Thymus (tissue), 11 donors: ENCODE data around the gene NUDT3. TPM values are rescaled to one million over a fixed set of nuclear protein-coding genes. Genes with fewer than 3 reads are reported as not detected.
"Not testable (repeated sequence)": the region's sequence is repeated elsewhere in the genome, so short reads cannot be mapped to it uniquely, and the experiment has no call there.

ENCODE experiments used
- DNase-seq, 9 donors: peaks; one replicate each; pipeline ENCODE4 v3.0.0-alpha.2; 2013; ENCODE audit warnings: low spot score in 9 of 9, low read depth in 6 of 9, missing footprints in 1 of 9
- H3K27ac ChIP-seq, 2 donors: one replicate each; pipeline ENCODE4 v1.5.1; 2013; ENCODE audit warnings: control low read depth in 1 of 2, low read depth in 1 of 2, low read length in 1 of 2, mild to moderate bottlenecking in 1 of 2, moderate library complexity in 1 of 2
- H3K27me3 ChIP-seq, 2 donors: one replicate each; pipeline ENCODE4 v1.5.1; 2013; ENCODE audit warnings: low read length in 1 of 2; ENCODE audit not compliant: control insufficient read depth in 2 of 2, insufficient read depth in 1 of 2
- H3K36me3 ChIP-seq, 2 donors: one replicate each; pipeline ENCODE4 v1.5.1; 2013; ENCODE audit warnings: low read length in 1 of 2, mild to moderate bottlenecking in 1 of 2, moderate library complexity in 1 of 2; ENCODE audit not compliant: control insufficient read depth in 2 of 2, insufficient read depth in 2 of 2
- H3K4me1 ChIP-seq, 2 donors: one replicate each; pipeline ENCODE4 v1.5.1; 2013; ENCODE audit warnings: low read length in 2 of 2; ENCODE audit not compliant: control insufficient read depth in 2 of 2, insufficient read depth in 2 of 2
- H3K4me3 ChIP-seq, 2 donors: one replicate each; pipeline ENCODE4 v1.5.1; 2013; ENCODE audit warnings: low read length in 2 of 2, control low read depth in 1 of 2, mild to moderate bottlenecking in 1 of 2
- H3K9me3 ChIP-seq, 2 donors: one replicate each; pipeline ENCODE4 v1.5.1; 2013; ENCODE audit warnings: low read length in 1 of 2, mild to moderate bottlenecking in 1 of 2; ENCODE audit not compliant: control insufficient read depth in 2 of 2, insufficient read depth in 1 of 2
- WGBS: extraction: QIAGEN DNeasy Blood & Tissue Kit; methylation state at CpG from one replicate; pipeline ENCODE4 v1.1.7; 2013; 5-methylcytosine and 5-hydroxymethylcytosine counted together
- polyA plus RNA-seq: library from polyadenylated mRNA; stranded (reverse); fragments of 200-250 nt; gene quantifications from one replicate; pipeline ENCODE4 v1.2.3, GENCODE V29; 2013
- total RNA-seq: library from RNA; stranded (reverse); fragments of 120-200 nt; gene quantifications from one replicate; pipeline ENCODE4 v1.2.4, GENCODE V29; 2013
- donor health status: healthy.

The NUDT3 gene
- total and polyA plus RNA-seq, 2 donors: 9.7 to 12.7 TPM

GRCh38 chr6:34412016-34412415 is 19.5 kb upstream of the NUDT3 start:
- Histone ChIP-seq H3K27me3 (no peaks in the 10 kb centered on the region), H3K36me3 (peaks cover 13 to 30% of the 10 kb centered on the region in 2 donors), H3K27ac (no peak overlapping the region), H3K9me3 (no peaks in the 10 kb centered on the region), H3K4me3 (no peak overlapping the region), H3K4me1 (peaks cover 0 to 4% of the 10 kb centered on the region in 2 donors)
- WGBS: 99% methylated on average over 5 of the region's 5 CpGs
- no peak for DNase-seq

GRCh38 chr6:34407915-34408314 is 15.4 kb upstream of the NUDT3 start:
- H3K36me3 ChIP-seq, H3K4me3 ChIP-seq, H3K9me3 ChIP-seq, H3K27ac ChIP-seq, H3K4me1 ChIP-seq, DNase-seq, H3K27me3 ChIP-seq: not testable (repeated sequence)
- 100% methylated on average over 1 of the region's 1 CpG for WGBS

GRCh38 chr6:34396518-34396917 is 4.0 kb upstream of the NUDT3 start:
- WGBS: 100% methylated on average over 6 of the region's 6 CpGs
- H3K27ac ChIP-seq: no peak overlapping the region
- H3K36me3 ChIP-seq: no peaks in the 10 kb centered on the region
- peaks cover 0 to 8% of the 10 kb centered on the region in 2 donors for H3K9me3 ChIP-seq
- no peak overlapping the region for H3K4me3 ChIP-seq
- DNase-seq: no peak
- no peaks in the 10 kb centered on the region for H3K27me3 ChIP-seq
- peaks cover 5 to 9% of the 10 kb centered on the region in 2 donors for H3K4me1 ChIP-seq

GRCh38 chr6:34393966-34394305 is 1.5 kb upstream of the NUDT3 start:
- Histone ChIP-seq H3K27me3 (no peaks in the 10 kb centered on the region), H3K36me3 (no peaks in the 10 kb centered on the region), H3K4me1 (peaks cover 11 to 16% of the 10 kb centered on the region in 2 donors), H3K9me3 (peaks cover 0 to 8% of the 10 kb centered on the region in 2 donors), H3K27ac (no peak overlapping the region), H3K4me3 (no peak overlapping the region)
- 97% methylated on average over 3 of the region's 3 CpGs for WGBS
- no peak for DNase-seq

- 35% methylated on average over 16 of the region's 16 CpGs for WGBS
- peaks cover 11 to 16% of the 10 kb centered on the region in 2 donors for H3K4me1 ChIP-seq
- H3K9me3 ChIP-seq: peaks cover 0 to 8% of the 10 kb centered on the region in 2 donors
- peak overlapping the region; percentile 46 to 64 for H3K27ac ChIP-seq
- DNase-seq: no peak
- H3K36me3 ChIP-seq: no peaks in the 10 kb centered on the region
- H3K27me3 ChIP-seq: no peaks in the 10 kb centered on the region
- peak overlapping the region; percentile 63 to 75 for H3K4me3 ChIP-seq
Measured at GRCh38 chr6:34393191-34393965, 909 bp upstream of the NUDT3 start.

- peak in 6 of 9 donors; percentile 21 to 70 (median 46) for DNase-seq
- peaks cover 11 to 16% of the 10 kb centered on the region in 2 donors for H3K4me1 ChIP-seq
- H3K27ac ChIP-seq: peak overlapping the region; percentile 50 to 84
- no peaks in the 10 kb centered on the region for H3K36me3 ChIP-seq
- no peaks in the 10 kb centered on the region for H3K27me3 ChIP-seq
- under 1% methylated on average over 78 of the region's 78 CpGs for WGBS
- H3K9me3 ChIP-seq: peaks cover 0 to 8% of the 10 kb centered on the region in 2 donors
- H3K4me3 ChIP-seq: peak overlapping the region; percentile 63 to 70
Measured at GRCh38 chr6:34391786-34392496, 528 bp downstream of the NUDT3 start.

GRCh38 chr6:34391473-34391785 is 1.0 kb downstream of the NUDT3 start:
- H3K27me3 ChIP-seq: no peaks in the 10 kb centered on the region
- peaks cover 11 to 16% of the 10 kb centered on the region in 2 donors for H3K4me1 ChIP-seq
- 3% methylated on average over 5 of the region's 5 CpGs for WGBS
- peak overlapping the region; percentile 14 to 84 for H3K27ac ChIP-seq
- H3K36me3 ChIP-seq: no peaks in the 10 kb centered on the region
- peak in 1 of 9 donors; percentile 15 for DNase-seq
- H3K4me3 ChIP-seq: peak overlapping the region; percentile 63 to 70
- H3K9me3 ChIP-seq: peaks cover 0 to 5% of the 10 kb centered on the region in 2 donors

- Histone ChIP-seq H3K36me3 (no peaks in the 10 kb centered on the region), H3K27ac (peak overlapping the region; percentile 14 to 31), H3K4me3 (peak overlapping the region; percentile 63 to 70), H3K9me3 (peaks cover 0 to 5% of the 10 kb centered on the region in 2 donors), H3K27me3 (no peaks in the 10 kb centered on the region), H3K4me1 (peaks cover 11 to 16% of the 10 kb centered on the region in 2 donors)
- WGBS: 41% methylated on average over 14 of the region's 14 CpGs
- peak in 2 of 9 donors; percentile 4 to 24 for DNase-seq
Measured at GRCh38 chr6:34390531-34391472, 1.7 kb downstream of the NUDT3 start.
